Measurements from ENCODE around the gene BTBD9.

GRCh38 chr6:38593998-38594665 is 45.6 kb downstream of the BTBD9 start:
- TF ChIP-seq CTCF (IDR thresholded peaks at IDR 0.05), result no peak
- TF ChIP-seq MYC (IDR thresholded peaks at IDR 0.05; ENCODE audit: borderline replicate concordance, low read length), result no peak
- TF ChIP-seq NPAS2 (CRISPR knock-in tag; IDR thresholded peaks at IDR 0.05; ENCODE audit: borderline replicate concordance), result no peak
- no peak for TF ChIP-seq EP300 (IDR thresholded peaks at IDR 0.05)
- no peak for TF ChIP-seq PBX3 (IDR thresholded peaks at IDR 0.05)
- no peak for TF ChIP-seq MAZ (IDR thresholded peaks at IDR 0.05; ENCODE audit: borderline replicate concordance, low read depth, low read length)
- no peak for TF ChIP-seq REST (IDR thresholded peaks at IDR 0.05)
- no peak for TF ChIP-seq HOXA7 (CRISPR knock-in tag; IDR thresholded peaks at IDR 0.05)
- no peak for TF ChIP-seq RAD21 (conservative IDR thresholded peaks at IDR 0.05 in 1 of 2, IDR thresholded peaks at IDR 0.05 in 1 of 2)
- no peak for TF ChIP-seq POLR2A (IDR thresholded peaks at IDR 0.05; ENCODE audit: low read length)
- no peak for TF ChIP-seq ZC3H11A (IDR thresholded peaks at IDR 0.05)
- no peak for TF ChIP-seq EHMT2 (IDR thresholded peaks at IDR 0.05; ENCODE audit: low read depth)

Measured in A549 (cell line).